HepG2 (cell line): ENCODE measurements around the gene NATD1. TPM values are rescaled to one million over a fixed set of nuclear protein-coding genes. Genes with fewer than 3 reads are reported as not detected.

ENCODE experiments used
- BHLHE40 ChIP-seq: IDR thresholded peaks from 2 replicates; pipeline ENCODE4 v1.6.1; 2011; ENCODE audit warnings: low read length, improper control_type of control experiment
- CBX1 ChIP-seq: IDR thresholded peaks from one replicate; pipeline ENCODE4 v1.6.1; 2016; ENCODE audit warnings: antibody characterized with exemption, low read depth
- EHMT2 ChIP-seq: fragments of 200-600 bp; sonication (generic); IDR thresholded peaks from 2 replicates; pipeline ENCODE4 v1.7.0; 2017; ENCODE audit warnings: antibody characterized with exemption, low read depth, low read length, borderline replicate concordance
- SIX4 ChIP-seq: sonication (generic); formaldehyde crosslinking; IDR thresholded peaks from 2 replicates; pipeline ENCODE4 v1.4.0; 2020; ENCODE audit warnings: missing genetic modification reagents
- TRIM22 ChIP-seq: fragments of 450-650 bp; IDR thresholded peaks from 2 replicates; pipeline ENCODE4 v1.6.1; 2017
- ZNF646 ChIP-seq: sonication (generic); formaldehyde crosslinking; IDR thresholded peaks from 2 replicates; pipeline ENCODE4 v1.9.0; 2021; ENCODE audit warnings: mild to moderate bottlenecking, missing genetic modification reagents
- polyA plus RNA-seq, 8 experiments: library from polyadenylated mRNA; depleted of rRNA in 3 of 8; stranded (reverse) in 7 of 8; unstranded in 1 of 8; fragments of >200 nt; fragmentation: Illumina TruSeq in 4 of 8; extraction: Trizol in 4 of 8; gene quantifications; 2 replicates each; pipeline versions ENCODE4 v1.2.1 to v1.2.3, GENCODE V29; 2011 to 2016; ENCODE audit warnings: low read depth in 4 of 8, missing spikeins in 1 of 8, mixed read lengths in 1 of 8; ENCODE audit not compliant: insufficient read depth in 1 of 8
- total RNA-seq, 5 experiments: library from RNA; depleted of rRNA; stranded (reverse); fragments of >200 nt; fragmentation: Illumina TruSeq; extraction: Trizol; gene quantifications; 2 replicates each; pipeline ENCODE4 v1.2.3, GENCODE V29; 2016; ENCODE audit warnings: low read depth in 1 of 5

NATD1 gene
- total and polyA plus RNA-seq, 2 of the 13 experiments (the other 11 are each of a cell fraction or from before 2014, with no cell fraction given), result 0.31 to 2.3 TPM

- no peak for TF ChIP-seq ZNF646 (CRISPR knock-in tag)
- no peak for TF ChIP-seq TRIM22
- TF ChIP-seq BHLHE40, result no peak
- TF ChIP-seq CBX1, result no peak
- TF ChIP-seq EHMT2, result no peak
- no peak for TF ChIP-seq SIX4 (CRISPR knock-in tag)
Observed at GRCh38 chr17:21298056-21298982, 45.1 kb upstream of the NATD1 start (continued).
